Parathyroid adenoma (tissue), 2 donors: ENCODE data around the gene ERC1.

ENCODE experiments used
- H2AFZ ChIP-seq: fragments of 300-600 bp; sonication (generic); one replicate; pipeline ENCODE4 v1.7.0; 2017; ENCODE audit warnings: antibody characterized with exemption, mild to moderate bottlenecking
- H3K27ac ChIP-seq: fragments of 300-600 bp; sonication (generic); one replicate; pipeline ENCODE4 v1.7.0; 2017
- H3K27me3 ChIP-seq: fragments of 300-600 bp; sonication (generic); one replicate; pipeline ENCODE4 v1.7.0; 2017; ENCODE audit warnings: low read length; ENCODE audit not compliant: control insufficient read depth, insufficient read depth
- H3K36me3 ChIP-seq: fragments of 300-600 bp; sonication (generic); one replicate; pipeline ENCODE4 v1.7.0; 2017; ENCODE audit warnings: low read length; ENCODE audit not compliant: control insufficient read depth, insufficient read depth
- H3K4me1 ChIP-seq: fragments of 300-600 bp; sonication (generic); one replicate; pipeline ENCODE4 v1.7.0; 2017; ENCODE audit warnings: control low read depth
- H3K4me2 ChIP-seq: fragments of 300-600 bp; sonication (generic); one replicate; pipeline ENCODE4 v1.7.0; 2017; ENCODE audit warnings: low read length
- H3K4me3 ChIP-seq: fragments of 300-600 bp; sonication (generic); one replicate; pipeline ENCODE4 v1.7.0; 2017; ENCODE audit warnings: low read depth, low read length
- H3K79me2 ChIP-seq: fragments of 300-600 bp; sonication (generic); one replicate; pipeline ENCODE4 v1.7.0; 2017; ENCODE audit warnings: control low read depth
- H3K9ac ChIP-seq: fragments of 300-600 bp; sonication (generic); one replicate; pipeline ENCODE4 v1.7.0; 2017; ENCODE audit warnings: mild to moderate bottlenecking
- H3K9me3 ChIP-seq: fragments of 300-600 bp; sonication (generic); one replicate; pipeline ENCODE4 v1.7.0; 2017; ENCODE audit warnings: low read length; ENCODE audit not compliant: control insufficient read depth
- CTCF ChIP-seq: fragments of 300-600 bp; sonication (generic); IDR thresholded peaks from one replicate; pipeline ENCODE4 v1.7.0; 2017; ENCODE audit warnings: antibody characterized with exemption, mild to moderate bottlenecking
- donor health status: primary hyperparathyroidism.

Gene ERC1

GRCh38 chr12:969821-970220, 21.2 kb upstream of the ERC1 start:
- H3K9me3 ChIP-seq: no peaks in the 10 kb centered on the region
- H3K36me3 ChIP-seq: no peaks in the 10 kb centered on the region
- H3K27ac ChIP-seq: no peak overlapping the region
- no peaks in the 10 kb centered on the region for H3K79me2 ChIP-seq
- no peak overlapping the region for H3K9ac ChIP-seq
- H3K27me3 ChIP-seq: no peaks in the 10 kb centered on the region
- no peak overlapping the region for H3K4me2 ChIP-seq
- no peak for TF ChIP-seq CTCF
- no peak overlapping the region for H2AFZ ChIP-seq
- no peak overlapping the region for H3K4me3 ChIP-seq
- H3K4me1 ChIP-seq: no peaks in the 10 kb centered on the region

GRCh38 chr12:971991-972390, 19.0 kb upstream of the ERC1 start:
- no peak for TF ChIP-seq CTCF
- Histone ChIP-seq H2AFZ (no peak overlapping the region), H3K4me3 (no peak overlapping the region), H3K4me2 (no peak overlapping the region), H3K79me2 (no peaks in the 10 kb centered on the region), H3K36me3 (no peaks in the 10 kb centered on the region), H3K27me3 (no peaks in the 10 kb centered on the region), H3K9me3 (no peaks in the 10 kb centered on the region), H3K27ac (no peak overlapping the region), H3K9ac (no peak overlapping the region), H3K4me1 (no peaks in the 10 kb centered on the region)

- H2AFZ ChIP-seq: no peak overlapping the region
- TF ChIP-seq CTCF: no peak
- H3K9ac ChIP-seq: no peak overlapping the region
- no peaks in the 10 kb centered on the region for H3K79me2 ChIP-seq
- no peak overlapping the region for H3K4me2 ChIP-seq
- H3K36me3 ChIP-seq: no peaks in the 10 kb centered on the region
- no peak overlapping the region for H3K4me3 ChIP-seq
- H3K27me3 ChIP-seq: no peaks in the 10 kb centered on the region
- no peaks in the 10 kb centered on the region for H3K4me1 ChIP-seq
- H3K27ac ChIP-seq: no peak overlapping the region
- no peaks in the 10 kb centered on the region for H3K9me3 ChIP-seq
Measured at GRCh38 chr12:974271-974862, 16.7 kb upstream of the ERC1 start.

GRCh38 chr12:976644-977043, 14.4 kb upstream of the ERC1 start:
- no peak overlapping the region for H3K4me3 ChIP-seq

More at GRCh38 chr12:976644-977043, 14.4 kb upstream of the ERC1 start:
- Histone ChIP-seq H3K36me3 (no peaks in the 10 kb centered on the region), H3K27ac (no peak overlapping the region), H3K9ac (no peak overlapping the region), H3K4me2 (no peak overlapping the region), H3K9me3 (no peaks in the 10 kb centered on the region), H3K4me1 (no peaks in the 10 kb centered on the region), H2AFZ (no peak overlapping the region), H3K27me3 (no peaks in the 10 kb centered on the region), H3K79me2 (no peaks in the 10 kb centered on the region)
- TF ChIP-seq CTCF: no peak
